ENCODE measurements around the gene SERHL2.
"Not testable (repeated sequence)": the region's sequence is repeated elsewhere in the genome, so short reads cannot be mapped to it uniquely, and the experiment has no call there.

SERHL2 gene

DNA sequence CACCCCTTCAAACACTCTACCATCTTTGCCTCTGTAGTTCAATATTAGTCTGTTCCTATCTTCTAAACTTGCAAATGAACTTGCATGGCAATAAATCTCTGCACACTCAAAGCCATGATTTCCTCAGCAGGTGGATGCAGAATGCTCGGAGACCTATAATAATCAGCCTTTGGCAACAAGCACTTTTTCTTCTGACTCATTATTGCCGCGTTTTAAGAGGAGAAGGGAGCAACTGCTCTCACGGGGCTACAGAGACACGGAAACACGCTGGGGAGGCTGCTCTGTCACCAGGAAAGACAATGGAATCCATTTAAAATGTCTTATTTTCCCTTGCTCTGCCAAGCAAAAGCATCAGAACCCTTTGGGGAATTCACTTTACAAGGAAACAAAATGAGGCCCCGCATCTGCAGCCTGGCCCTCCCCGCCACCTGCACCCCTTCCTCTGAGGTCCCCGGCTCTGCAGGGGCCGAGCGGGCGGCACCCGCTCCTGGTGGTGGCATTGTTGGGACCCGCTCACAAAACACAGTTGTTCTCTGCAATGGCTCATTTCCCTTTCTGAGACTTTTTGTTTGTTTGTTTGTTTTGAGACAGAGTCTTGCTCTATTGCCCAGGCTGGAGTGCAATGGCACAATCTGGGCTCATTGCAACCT, 18.5 kb upstream of the SERHL2 start:
- DNase-seq (ENCODE audit: low read depth in 1 of 2, low spot score in 1 of 2): not testable (repeated sequence)

DNA sequence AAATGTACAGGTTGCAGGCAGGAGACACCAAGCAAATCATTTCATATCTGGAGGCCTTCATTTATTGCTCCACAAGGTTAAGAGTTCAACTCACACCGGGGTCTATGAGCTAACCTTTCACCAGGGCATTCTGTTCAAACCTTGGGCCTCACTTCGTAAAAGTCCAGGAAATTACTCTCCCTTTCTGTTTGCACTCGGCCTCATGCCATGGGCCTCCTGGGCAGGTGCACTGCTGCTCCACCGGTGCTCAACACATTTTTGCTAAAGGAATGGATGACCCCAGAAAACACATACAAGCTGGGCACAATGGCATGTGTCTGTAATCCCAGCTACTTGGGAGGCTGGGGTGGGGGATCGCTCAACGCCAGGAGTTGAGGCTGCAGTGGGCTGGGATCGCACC, 17.6 kb upstream of the SERHL2 start:
- no peak for DNase-seq (ENCODE audit: low read depth in 1 of 2, low spot score in 1 of 2)

DNA sequence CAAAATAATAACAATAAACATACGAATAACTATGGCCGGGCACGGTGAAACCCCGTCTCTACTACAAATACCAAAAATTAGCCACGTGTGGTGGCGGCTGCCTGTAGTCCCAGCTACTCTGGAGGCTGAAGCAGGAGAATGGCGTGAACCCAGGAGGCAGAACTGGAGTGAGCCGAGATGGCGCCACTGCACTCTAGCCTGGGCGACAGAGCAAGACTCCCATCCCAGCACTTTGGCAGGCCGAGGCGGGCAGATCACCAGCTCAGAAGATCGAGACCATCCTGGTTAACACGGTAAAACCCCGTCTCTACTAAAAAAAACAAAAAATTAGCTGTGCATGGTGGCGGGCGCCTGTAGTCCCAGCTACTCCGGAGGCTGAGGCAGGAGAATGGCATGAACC, 17.1 kb upstream of the SERHL2 start:
- not testable (repeated sequence) for DNase-seq (ENCODE audit: low read depth in 1 of 2, low spot score in 1 of 2)

DNA sequence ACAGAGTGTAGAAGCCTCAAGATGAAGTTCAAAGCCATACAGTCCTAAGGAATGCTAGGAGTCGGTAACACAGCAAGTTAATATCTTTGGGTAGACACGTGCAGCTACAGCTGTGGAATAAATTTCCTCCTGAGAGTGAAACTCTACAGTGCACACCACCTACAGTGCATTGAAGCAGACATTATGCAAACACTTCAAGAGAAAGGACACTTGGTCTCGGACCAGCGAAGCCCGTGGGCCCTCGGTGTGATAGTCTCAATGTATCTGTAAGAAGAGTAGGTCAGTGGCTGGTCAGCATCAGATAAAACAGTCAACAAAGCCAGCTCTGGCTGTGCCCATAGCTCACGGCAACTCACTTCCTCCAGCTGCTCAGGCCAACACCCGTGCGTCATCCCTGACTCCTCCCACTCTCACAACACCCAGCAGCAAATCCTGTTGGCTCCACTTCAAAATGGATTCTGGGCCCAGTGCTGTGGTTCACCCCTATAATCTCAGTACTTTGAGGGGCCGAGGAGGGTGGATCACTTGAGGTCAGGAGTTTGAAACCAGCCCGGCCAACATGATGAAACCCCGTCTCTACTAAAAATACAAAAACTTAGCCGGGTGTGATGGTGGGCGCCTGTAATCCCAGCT, 16.4 kb upstream of the SERHL2 start:
- not testable (repeated sequence) for DNase-seq (ENCODE audit: low read depth in 1 of 2, low spot score in 1 of 2)

DNA sequence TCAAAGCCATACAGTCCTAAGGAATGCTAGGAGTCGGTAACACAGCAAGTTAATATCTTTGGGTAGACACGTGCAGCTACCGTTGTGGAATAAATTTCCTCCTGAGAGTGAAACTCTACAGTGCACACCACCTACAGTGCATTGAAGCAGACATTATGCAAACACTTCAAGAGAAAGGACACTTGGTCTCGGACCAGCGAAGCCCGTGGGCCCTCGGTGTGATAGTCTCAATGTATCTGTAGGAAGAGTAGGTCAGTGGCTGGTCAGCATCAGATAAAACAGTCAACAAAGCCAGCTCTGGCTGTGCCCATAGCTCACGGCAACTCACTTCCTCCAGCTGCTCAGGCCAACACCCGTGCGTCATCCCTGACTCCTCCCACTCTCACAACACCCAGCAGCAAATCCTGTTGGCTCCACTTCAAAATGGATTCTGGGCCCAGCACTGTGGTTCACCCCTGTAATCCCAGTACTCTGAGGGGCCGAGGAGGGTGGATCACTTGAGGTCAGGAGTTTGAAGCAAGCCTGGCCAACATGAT, 14.5 kb upstream of the SERHL2 start:
- DNase-seq (ENCODE audit: low read depth in 1 of 2, low spot score in 1 of 2): not testable (repeated sequence)

DNA sequence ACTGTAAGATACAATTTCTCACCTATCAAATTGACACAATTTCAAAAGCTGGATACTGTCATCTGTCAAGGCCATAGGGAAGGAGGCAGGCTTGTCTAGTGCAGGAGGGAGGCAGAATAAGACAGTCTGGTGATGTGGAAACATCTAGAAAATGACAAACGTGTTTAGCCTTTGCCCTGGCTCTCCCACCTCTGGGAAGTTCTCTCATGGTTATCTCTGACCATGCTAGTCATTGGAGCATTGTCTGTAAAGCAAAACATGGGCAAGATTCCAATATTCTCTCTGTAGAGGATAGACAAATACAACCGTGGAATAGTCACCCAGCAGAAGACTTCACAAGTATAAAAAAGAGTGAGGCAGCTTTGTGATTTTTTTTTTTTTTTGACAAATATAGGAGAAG, 9.1 kb upstream of the SERHL2 start:
- no peak for DNase-seq (ENCODE audit: low read depth in 1 of 2, low spot score in 1 of 2)

DNA sequence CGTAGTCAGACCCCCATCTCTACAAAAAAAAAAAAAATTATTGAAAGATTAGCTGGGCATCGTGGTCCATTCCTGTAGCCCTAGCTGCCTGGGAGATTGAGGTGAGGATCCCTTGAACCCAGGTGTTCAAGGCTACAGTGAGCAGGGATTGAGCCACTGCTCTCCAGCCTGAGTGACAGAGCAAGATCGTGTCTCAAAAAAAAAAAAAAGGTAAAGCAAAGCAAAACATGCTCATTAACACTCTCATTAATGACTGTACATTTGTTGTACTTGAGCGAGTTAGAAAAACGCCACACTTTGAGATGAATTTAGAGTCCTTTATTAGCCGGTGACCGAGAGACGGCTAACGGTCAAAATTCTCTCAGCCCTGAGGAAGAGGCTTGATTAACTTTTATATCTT, 6.2 kb upstream of the SERHL2 start:
- no peak for DNase-seq (ENCODE audit: low read depth in 1 of 2, low spot score in 1 of 2)

DNA sequence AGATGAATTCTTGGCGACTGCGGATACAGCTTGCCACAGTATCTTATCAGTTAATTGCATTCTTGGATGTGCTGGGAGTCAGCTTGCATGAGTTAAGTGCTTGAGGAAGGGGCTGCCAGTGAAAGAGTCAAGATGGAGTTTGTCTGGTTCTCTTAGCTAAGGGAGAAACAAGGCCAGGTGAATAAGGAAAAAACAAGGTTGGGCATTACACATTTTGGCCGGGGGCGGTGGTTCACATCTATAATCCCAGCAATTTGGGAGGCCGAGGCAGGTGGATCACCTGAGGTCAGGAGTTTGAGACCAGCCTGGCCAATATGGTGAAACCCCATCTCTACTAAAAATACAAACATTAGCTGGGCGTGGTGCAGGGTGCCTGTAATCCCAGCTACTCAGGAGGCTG, 5.6 kb upstream of the SERHL2 start:
- not testable (repeated sequence) for DNase-seq (ENCODE audit: low read depth in 1 of 2, low spot score in 1 of 2)

DNA sequence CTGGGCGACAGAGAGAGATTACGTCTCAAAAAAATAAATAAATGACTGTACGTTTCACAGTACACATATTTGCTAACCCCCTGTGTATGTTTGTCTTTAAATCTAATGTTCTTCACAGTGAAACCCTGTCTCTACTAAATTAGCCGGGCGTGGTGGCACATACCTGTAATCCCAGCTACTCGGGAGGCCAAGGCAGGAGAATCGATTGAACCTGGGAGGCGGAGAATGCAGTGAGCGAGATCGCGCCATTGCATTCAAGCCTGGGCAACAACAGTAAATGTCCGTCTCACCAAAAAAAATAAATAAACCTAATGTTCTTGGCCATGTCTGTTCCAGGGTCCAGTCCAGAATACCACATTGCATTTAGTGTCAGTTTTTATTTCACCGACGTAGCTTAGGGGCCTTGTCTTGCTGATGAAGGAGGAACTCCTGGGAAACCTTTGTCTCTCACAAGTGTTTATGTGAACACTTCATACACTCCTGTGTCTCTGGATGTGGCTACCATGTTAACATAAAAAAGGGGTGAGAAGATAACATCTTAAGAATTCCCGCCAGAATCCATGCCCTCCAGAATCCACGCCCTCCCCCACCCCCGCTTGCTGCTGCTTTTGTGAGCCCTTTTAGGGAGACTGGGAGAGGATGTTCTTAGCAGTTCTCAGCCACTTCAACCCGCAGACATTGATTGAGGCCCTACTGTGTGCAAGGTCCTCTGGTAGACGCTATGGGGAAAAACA, 5.0 kb upstream of the SERHL2 start:
- DNase-seq (ENCODE audit: low read depth in 1 of 2, low spot score in 1 of 2): no peak

DNA sequence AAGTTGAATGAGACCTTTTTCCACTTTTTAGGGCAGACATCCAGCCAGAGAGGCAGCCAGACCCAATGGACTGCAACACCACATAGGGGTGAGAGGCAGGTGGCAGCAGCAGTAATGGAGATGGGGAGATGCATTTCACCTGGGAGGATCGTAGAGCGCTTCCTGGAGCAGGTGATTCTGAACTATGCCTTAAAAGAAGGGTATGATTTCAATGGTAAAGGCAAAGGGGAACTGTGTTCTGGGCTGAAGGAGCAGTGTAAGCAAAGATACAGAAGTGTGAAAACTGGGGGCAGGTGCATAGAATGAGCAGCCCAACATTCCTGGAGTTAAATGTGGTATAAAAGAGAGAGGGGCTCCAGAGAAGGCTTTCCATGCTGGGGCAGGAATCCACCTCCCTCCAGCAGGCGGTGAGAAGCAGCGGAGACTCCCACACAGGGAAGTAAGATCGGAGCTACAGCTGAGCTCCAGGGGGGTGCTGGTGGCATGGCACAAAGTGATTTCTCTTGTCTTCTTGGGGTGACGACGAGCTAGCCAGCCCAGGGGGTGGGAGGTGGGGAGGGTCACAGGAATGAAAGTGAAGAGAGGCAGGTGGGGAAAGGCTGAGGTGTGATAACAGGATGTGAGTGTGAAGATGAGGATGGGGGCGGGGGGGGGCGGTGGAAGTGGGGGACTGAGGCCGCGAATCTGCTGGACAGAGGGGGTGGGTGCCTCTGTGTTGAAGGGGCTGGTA, 4.3 kb upstream of the SERHL2 start:
- no peak for DNase-seq (ENCODE audit: low read depth in 1 of 2, low spot score in 1 of 2)

DNA sequence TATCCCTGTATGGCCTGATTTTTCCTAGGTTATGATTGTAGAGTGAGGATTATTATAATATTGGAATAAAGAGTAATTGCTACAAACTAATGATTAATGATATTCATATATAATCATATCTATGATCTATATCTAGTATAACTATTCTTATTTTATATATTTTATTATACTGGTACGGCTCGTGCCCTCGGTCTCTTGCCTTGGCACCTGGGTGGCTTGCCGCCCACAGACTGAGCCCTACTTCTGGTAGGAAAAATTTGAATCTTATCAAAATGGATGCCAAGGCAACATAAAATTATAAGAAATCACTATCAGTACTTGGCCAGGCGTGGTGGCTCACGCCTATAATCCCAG, 1.5 kb upstream of the SERHL2 start:
- DNase-seq (ENCODE audit: low read depth in 1 of 2, low spot score in 1 of 2): not testable (repeated sequence)

DNA sequence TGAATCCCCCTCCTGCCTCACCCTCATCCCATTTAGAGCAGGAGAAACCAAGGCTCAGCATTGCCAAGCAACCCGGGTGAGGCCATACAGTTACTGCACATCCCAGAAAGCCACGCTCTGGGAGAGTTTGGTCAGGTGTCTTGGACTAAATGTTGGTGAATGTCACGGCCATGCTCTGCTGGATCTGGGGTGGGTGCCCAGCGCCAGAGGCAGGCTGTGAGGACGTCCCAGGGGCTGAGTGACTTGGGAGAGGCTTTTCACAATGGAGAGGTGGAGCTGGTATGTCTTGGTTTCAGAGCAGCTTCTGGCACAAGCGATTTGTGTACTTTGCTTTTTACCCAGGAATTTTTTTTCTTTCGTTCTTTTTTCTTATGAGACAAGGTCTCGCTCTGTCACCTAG, 6.6 kb downstream of the SERHL2 start:
- DNase-seq (ENCODE audit: low read depth in 1 of 2, low spot score in 1 of 2): no peak

DNA sequence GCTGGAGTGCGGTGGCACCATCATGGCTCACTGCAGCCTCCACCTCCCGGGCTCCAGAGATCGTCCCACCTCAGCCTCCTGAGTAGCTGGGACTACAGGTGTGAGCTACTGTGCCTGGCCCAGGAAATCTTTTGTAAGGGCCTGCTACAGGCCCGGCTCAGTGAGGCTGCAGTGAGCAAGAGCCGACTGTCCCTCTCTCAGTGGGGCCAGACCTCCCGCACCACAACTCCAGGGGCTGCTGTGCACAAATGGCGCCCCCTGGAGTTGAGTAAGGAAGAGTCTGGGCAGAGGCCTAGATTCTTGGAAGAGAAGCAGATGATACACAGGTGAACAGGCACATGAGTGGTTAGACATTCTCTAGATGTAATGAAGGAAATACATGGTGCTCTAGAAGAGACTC, 7.0 kb downstream of the SERHL2 start:
- no peak for DNase-seq (ENCODE audit: low read depth in 1 of 2, low spot score in 1 of 2)

DNA sequence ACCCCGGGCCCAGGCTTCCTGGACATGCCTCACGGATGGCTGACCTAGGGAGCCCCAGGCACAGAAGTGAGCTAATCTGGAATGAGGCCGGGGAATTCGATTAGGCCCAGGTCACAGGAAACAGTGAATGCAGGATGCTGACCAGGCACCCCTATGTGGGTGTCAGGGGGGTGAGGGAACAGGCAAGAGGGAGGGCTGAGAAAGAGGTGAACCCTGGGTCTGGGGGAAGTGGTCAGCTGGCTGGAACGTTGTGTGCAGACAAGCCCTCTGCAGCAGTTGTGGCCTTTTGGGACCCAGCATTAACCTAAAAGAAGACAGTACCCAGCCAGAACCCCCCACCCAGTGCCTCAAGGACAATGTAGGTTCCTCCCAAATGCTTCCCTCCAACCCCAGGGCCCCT, 8.1 kb downstream of the SERHL2 start:
- no peak for DNase-seq (ENCODE audit: low read depth in 1 of 2, low spot score in 1 of 2)

DNA sequence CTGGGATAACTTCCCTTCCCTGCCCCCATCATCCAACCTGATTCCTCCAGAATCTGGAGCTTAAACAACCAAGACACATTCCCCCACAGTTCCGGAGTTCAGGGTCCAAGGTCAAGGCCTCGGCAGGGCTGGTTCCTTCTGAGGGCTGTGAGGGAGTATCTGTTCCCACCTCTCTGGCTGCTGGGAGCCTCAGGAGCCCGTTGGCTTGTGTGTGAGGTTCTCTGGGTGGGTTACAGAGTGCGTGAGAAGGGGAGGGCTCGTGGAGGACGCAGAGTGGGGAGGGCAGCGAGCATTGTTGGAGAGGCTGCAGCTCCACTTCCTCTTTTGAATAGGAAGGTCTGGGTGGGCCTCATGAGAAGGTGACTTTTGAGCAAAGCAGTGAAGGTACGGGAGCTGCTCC, 8.5 kb downstream of the SERHL2 start:
- no peak for DNase-seq (ENCODE audit: low read depth in 1 of 2, low spot score in 1 of 2)

DNA sequence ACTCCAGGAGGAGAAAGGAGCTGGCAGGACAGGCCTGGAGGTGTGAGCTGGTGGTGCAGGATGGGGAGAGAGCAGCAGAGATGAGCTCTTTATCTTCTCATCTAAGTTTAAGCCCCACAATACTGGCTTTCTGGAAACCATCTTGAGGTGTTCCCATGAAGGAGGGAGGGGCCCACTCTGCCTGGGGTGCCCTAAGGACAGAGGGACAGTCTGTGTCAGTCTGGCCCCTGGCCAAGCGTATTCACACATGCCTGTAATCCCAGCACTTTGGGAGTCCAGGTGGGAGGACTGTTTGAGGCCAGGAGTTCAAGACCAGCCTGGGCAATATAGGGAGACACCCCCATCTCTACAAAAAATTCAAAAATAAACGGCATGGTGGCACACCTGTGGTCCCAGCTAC, 8.9 kb downstream of the SERHL2 start:
- no peak for DNase-seq (ENCODE audit: low read depth in 1 of 2, low spot score in 1 of 2)

DNA sequence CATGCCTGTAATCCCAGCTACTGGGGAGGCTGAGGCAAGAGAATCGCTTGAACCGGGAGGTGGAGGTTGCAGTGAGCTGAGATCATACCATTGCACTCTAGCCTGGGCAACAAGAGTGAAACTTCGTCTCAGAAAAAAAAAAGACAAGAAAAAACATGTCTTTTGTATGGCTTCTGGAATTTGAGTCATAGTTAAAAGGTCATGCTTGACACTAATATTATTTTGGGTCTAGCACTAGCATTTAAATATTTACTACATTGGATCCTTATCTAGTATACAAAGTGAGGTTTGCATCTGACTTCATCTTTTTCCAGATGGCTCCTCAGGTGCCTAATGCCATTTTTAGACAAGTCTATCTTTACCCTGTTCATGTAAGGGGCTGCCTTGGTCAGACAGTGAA, 10.2 kb downstream of the SERHL2 start:
- not testable (repeated sequence) for DNase-seq (ENCODE audit: low read depth in 1 of 2, low spot score in 1 of 2)

DNA sequence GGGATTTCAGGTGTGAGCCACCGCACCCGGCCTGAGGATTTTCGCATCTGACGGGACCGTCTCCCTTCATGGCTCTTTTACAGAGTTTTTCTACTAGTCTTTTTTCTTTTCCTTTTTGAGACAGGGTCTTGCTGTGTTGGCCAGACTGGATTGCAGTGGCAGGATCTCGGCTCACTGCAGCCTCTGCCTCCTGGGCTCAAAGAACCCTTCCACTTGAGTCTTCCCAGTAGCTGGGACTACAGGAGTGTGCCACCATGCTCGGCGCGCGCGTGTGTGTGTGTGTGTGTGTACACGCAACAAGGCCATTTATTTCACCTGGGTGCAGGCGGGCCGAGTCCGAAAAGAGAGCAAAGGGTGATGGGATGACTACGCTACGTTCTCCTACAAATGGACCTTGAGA, 10.9 kb downstream of the SERHL2 start:
- DNase-seq (ENCODE audit: low read depth in 1 of 2, low spot score in 1 of 2): no peak

DNA sequence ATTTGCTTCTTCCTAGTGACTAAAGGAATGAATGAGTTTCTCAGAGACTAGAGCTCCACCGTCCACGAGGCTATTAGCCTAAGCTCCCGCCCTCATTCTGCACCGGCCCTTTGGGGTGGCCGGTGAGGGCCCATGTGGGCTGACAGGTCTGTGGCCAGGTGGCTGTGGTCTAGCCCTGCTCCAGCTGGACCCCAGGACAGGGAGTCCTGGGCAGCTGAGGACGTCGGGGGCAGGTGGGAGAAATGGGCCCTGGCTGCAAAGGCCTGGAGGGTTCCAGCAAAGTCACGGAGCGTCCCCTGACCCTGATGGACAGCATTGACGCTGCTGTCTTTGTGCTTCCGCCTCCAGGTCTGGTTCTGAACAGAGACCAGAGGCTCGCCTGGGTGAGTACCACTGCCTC, 12.2 kb downstream of the SERHL2 start:
- DNase-seq (ENCODE audit: low read depth in 1 of 2, low spot score in 1 of 2): no peak

DNA sequence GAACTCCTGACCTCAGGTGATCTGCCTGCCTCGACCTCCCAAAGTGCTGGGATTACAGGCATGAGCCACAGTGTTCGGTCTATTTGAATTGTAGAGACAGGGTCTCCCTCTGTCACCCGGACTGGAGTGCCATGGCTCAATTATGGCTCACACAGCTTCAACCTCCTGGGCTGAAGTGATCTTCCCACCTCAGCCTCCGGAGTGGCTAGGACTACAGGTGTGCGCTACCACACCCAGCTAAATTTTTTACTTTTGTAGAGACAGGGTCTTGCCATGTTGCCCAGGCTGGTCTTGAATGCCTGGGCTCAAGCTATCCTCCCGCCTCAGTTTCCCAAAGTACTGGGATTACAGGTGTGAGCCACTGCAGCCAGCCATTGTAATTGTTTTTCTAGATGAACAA, 14.2 kb downstream of the SERHL2 start:
- DNase-seq (ENCODE audit: low read depth in 1 of 2, low spot score in 1 of 2): not testable (repeated sequence)

DNA sequence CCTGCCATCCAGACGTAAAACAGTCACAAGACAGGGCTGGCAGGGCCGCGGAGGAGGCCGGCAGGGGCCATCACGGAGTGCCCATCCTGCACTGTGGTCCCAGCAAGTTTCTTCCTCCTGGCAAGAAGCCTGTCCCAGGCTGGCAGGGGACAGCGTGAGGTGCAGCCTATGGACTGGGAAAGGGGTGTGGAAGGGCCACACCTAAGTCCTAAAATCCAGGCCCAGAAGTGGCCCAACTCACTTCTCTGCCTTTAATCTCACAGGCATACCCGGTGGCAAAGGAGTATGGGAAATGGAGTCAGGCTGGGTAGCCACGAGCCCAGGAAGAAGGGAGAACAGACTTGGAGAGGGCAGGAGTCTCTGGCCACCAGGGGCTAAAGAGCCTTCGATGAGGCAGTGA, 16.8 kb downstream of the SERHL2 start:
- not testable (repeated sequence) for DNase-seq (ENCODE audit: low read depth in 1 of 2, low spot score in 1 of 2)

DNA sequence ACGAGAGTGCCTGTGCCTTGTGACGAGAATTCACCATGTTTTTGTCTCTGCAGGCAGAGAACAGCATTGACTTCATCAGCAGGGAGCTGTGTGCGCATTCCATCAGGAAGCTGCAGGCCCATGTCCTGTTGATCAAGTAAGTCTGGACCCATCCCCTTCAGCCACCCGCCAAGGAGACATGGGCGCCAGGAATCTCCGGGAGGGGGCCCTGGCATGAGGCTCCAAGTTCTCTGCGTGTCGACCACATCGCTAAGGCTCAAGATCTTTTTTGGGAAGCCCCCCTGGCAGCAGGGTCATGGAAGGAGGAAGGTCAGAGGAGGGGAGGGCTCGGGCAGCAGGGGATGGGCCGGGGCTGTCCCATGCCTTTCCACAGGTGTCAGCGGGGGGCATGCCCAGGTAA, 17.3 kb downstream of the SERHL2 start:
- not testable (repeated sequence) for DNase-seq (ENCODE audit: low read depth in 1 of 2, low spot score in 1 of 2)

Data from stimulated activated CD4-positive, alpha-beta T cell treated with anti-CD3 and anti-CD28 coated beads, Interleukin-15, amount 100 ng/mL, for 1 hour (primary cell).